SU-DHL-6 (cell line): ENCODE data around the gene TRMT44.

Experiments used
- H2AFZ ChIP-seq: fragments of 200-600 bp; sonication (generic); 2 replicates; pipeline ENCODE4 v1.6.1; 2014; ENCODE audit warnings: low read depth, mild to moderate bottlenecking, moderate library complexity, mixed read lengths, antibody characterized with exemption, low read length; ENCODE audit not compliant: severe bottlenecking
- H3F3A ChIP-seq: fragments of 200-600 bp; shearing (Covaris generic); 2 replicates; pipeline ENCODE4 v1.6.0; 2016; ENCODE audit warnings: antibody characterized with exemption, mild to moderate bottlenecking; ENCODE audit not compliant: insufficient read depth
- H3K27ac ChIP-seq: fragments of 200-600 bp; sonication (generic); 2 replicates; pipeline ENCODE4 v1.5.1; 2016; ENCODE audit warnings: low read depth, mild to moderate bottlenecking, low read length, moderate library complexity, mixed read lengths
- H3K27me3 ChIP-seq: fragments of 200-600 bp; sonication (generic), shearing (Covaris generic); 2 replicates; pipeline ENCODE4 v1.6.0; 2014; ENCODE audit warnings: mild to moderate bottlenecking, low read length
- H3K36me3 ChIP-seq: fragments of 200-600 bp; sonication (generic); 2 replicates; pipeline ENCODE4 v1.6.1; 2014; ENCODE audit warnings: mild to moderate bottlenecking, low read length, mixed read lengths
- H3K4me2 ChIP-seq: fragments of 300-600, 200-600 bp; shearing (Covaris generic), sonication (generic); 2 replicates; pipeline ENCODE4 v1.6.0; 2014; ENCODE audit warnings: low read length, low read depth, mild to moderate bottlenecking; ENCODE audit not compliant: poor library complexity, severe bottlenecking
- H3K4me3 ChIP-seq: fragments of 200-600 bp; sonication (generic); 2 replicates; pipeline ENCODE4 v1.5.1; 2014; ENCODE audit warnings: antibody characterized with exemption, low read length, mild to moderate bottlenecking, mixed read lengths; ENCODE audit not compliant: insufficient read depth, poor library complexity, severe bottlenecking
- H3K79me2 ChIP-seq: fragments of 200-600 bp; sonication (generic); 2 replicates; pipeline ENCODE4 v1.6.1; 2014; ENCODE audit warnings: mild to moderate bottlenecking, low read length, moderate library complexity; ENCODE audit not compliant: insufficient read depth
- H3K9ac ChIP-seq: fragments of 200-600 bp; sonication (generic); 2 replicates; pipeline ENCODE4 v1.7.0; 2014; ENCODE audit warnings: mild to moderate bottlenecking, low read length
- H3K9me2 ChIP-seq: fragments of 200-600 bp; sonication (generic); replicated peaks from 2 replicates; pipeline ENCODE4 v1.6.1; 2014; ENCODE audit warnings: low read length; ENCODE audit not compliant: insufficient read depth
- H3K9me3 ChIP-seq: fragments of 200-600 bp; sonication (generic); 2 replicates; pipeline ENCODE4 v1.6.1; 2014; ENCODE audit warnings: low read length, mixed read lengths; ENCODE audit not compliant: insufficient read depth
- H4K20me1 ChIP-seq: fragments of 200-600 bp; sonication (generic); 2 replicates; pipeline ENCODE4 v1.6.1; 2014; ENCODE audit warnings: low read depth, mild to moderate bottlenecking, antibody characterized with exemption, low read length, moderate library complexity, mixed read lengths
- CTCF ChIP-seq: fragments of 200-600 bp; sonication (generic); IDR thresholded peaks from one replicate; pipeline ENCODE4 v1.5.1; 2017; ENCODE audit warnings: antibody characterized with exemption, mild to moderate bottlenecking, low read length, moderate library complexity; ENCODE audit not compliant: insufficient read depth, poor library complexity, severe bottlenecking
- EZH2phosphoT487 ChIP-seq: fragments of 200-600 bp; sonication (generic), shearing (Covaris generic); conservative IDR thresholded peaks from 2 replicates; pipeline ENCODE4 v1.6.1; 2018; ENCODE audit warnings: mild to moderate bottlenecking, antibody characterized with exemption, low read length, moderate library complexity, mixed read lengths

The TRMT44 gene

GRCh38 chr4:8500966-8501365, 60.4 kb downstream of the TRMT44 start:
- no peak overlapping the region for H3K9ac ChIP-seq
- no peak overlapping the region for H3K4me3 ChIP-seq
- no peaks in the 10 kb centered on the region for H3K36me3 ChIP-seq
- H3F3A ChIP-seq: no peaks in the 10 kb centered on the region
- 0 out of 2 replicates have a peak, but pooled peaks cover 2% of the 10 kb centered on the region for H3K27me3 ChIP-seq
- H3K79me2 ChIP-seq: no peaks in the 10 kb centered on the region
- no peak overlapping the region for H3K4me2 ChIP-seq
- H3K27ac ChIP-seq: no peak overlapping the region
- no peaks in the 10 kb centered on the region for H3K9me3 ChIP-seq
- no peaks in the 10 kb centered on the region for H3K9me2 ChIP-seq
- no peaks in the 10 kb centered on the region for H4K20me1 ChIP-seq
- H2AFZ ChIP-seq: no peak overlapping the region
- TF ChIP-seq CTCF: no peak
- no peak for TF ChIP-seq EZH2phosphoT487

GRCh38 chr4:8501781-8502180, 61.2 kb downstream of the TRMT44 start:
- TF ChIP-seq EZH2phosphoT487: no peak
- TF ChIP-seq CTCF: no peak
- H3K27me3 ChIP-seq: no peaks in the 10 kb centered on the region

GRCh38 chr4:8502371-8502770, 61.8 kb downstream of the TRMT44 start:
- H2AFZ ChIP-seq: no peak overlapping the region
- H3K36me3 ChIP-seq: no peaks in the 10 kb centered on the region
- H3K79me2 ChIP-seq: no peaks in the 10 kb centered on the region
- no peaks in the 10 kb centered on the region for H4K20me1 ChIP-seq
- no peaks in the 10 kb centered on the region for H3K9me3 ChIP-seq
- H3K9me2 ChIP-seq: no peaks in the 10 kb centered on the region
- H3K27me3 ChIP-seq: no peaks in the 10 kb centered on the region
- no peak for TF ChIP-seq EZH2phosphoT487
- TF ChIP-seq CTCF: no peak
- no peaks in the 10 kb centered on the region for H3F3A ChIP-seq
- H3K27ac ChIP-seq: no peak overlapping the region
- H3K4me2 ChIP-seq: no peak overlapping the region
- no peak overlapping the region for H3K4me3 ChIP-seq
- H3K9ac ChIP-seq: no peak overlapping the region

More at GRCh38 chr4:8501781-8502180, 61.2 kb downstream of the TRMT44 start:
- H4K20me1 ChIP-seq: no peaks in the 10 kb centered on the region
- no peak overlapping the region for H3K27ac ChIP-seq
- no peak overlapping the region for H3K9ac ChIP-seq
- H3K9me3 ChIP-seq: no peaks in the 10 kb centered on the region
- H3K4me3 ChIP-seq: no peak overlapping the region
- no peaks in the 10 kb centered on the region for H3F3A ChIP-seq
- H3K36me3 ChIP-seq: no peaks in the 10 kb centered on the region
- H3K79me2 ChIP-seq: no peaks in the 10 kb centered on the region
- H3K9me2 ChIP-seq: no peaks in the 10 kb centered on the region
- no peak overlapping the region for H2AFZ ChIP-seq
- H3K4me2 ChIP-seq: no peak overlapping the region
